SK-N-SH treated with all-trans-retinoic acid at 6 μM for 48 hours (cell line): ENCODE data around the gene RELA.

ENCODE experiments used
- BACH2 ChIP-seq: fragments of 250-450 bp; sonication (Bioruptor Pico); IDR thresholded peaks from 2 replicates; pipeline ENCODE4 v1.9.0; 2021; ENCODE audit warnings: mild to moderate bottlenecking, borderline replicate concordance
- ISL1 ChIP-seq: fragments of 250-450 bp; sonication (Bioruptor Pico); IDR thresholded peaks from 2 replicates; pipeline ENCODE4 v2.1.2; 2022; ENCODE audit warnings: mild to moderate bottlenecking, moderate library complexity
- ZC3H10 ChIP-seq: fragments of 250-450 bp; sonication (Bioruptor Pico); IDR thresholded peaks from 2 replicates; pipeline ENCODE4 v1.5.1; 2021; ENCODE audit warnings: mild to moderate bottlenecking, moderate library complexity
- ZFP30 ChIP-seq: fragments of 450-650 bp; formaldehyde crosslinking; IDR thresholded peaks from 2 replicates; pipeline ENCODE4 v1.5.0; 2022; ENCODE audit warnings: mild to moderate bottlenecking, moderate library complexity
- ZNF565 ChIP-seq: fragments of 450-650 bp; formaldehyde crosslinking; conservative IDR thresholded peaks from 2 replicates; pipeline ENCODE4 v1.5.0; 2020; ENCODE audit warnings: low read depth, mild to moderate bottlenecking, moderate library complexity
- ZNF70 ChIP-seq: fragments of 450-650 bp; formaldehyde crosslinking; IDR thresholded peaks from 2 replicates; pipeline ENCODE4 v1.5.0; 2020; ENCODE audit warnings: mild to moderate bottlenecking, moderate library complexity
- ZNF8 ChIP-seq: fragments of 450-650 bp; formaldehyde crosslinking; IDR thresholded peaks from 2 replicates; pipeline ENCODE4 v1.5.0; 2020; ENCODE audit warnings: mild to moderate bottlenecking, moderate library complexity

- TF ChIP-seq ZNF70 (CRISPR knock-in tag) (no peak), ZC3H10 (CRISPR knock-in tag) (no peak), ISL1 (no peak), ZNF565 (CRISPR knock-in tag) (no peak), BACH2 (CRISPR knock-in tag) (no peak), ZNF8 (no peak), ZFP30 (CRISPR knock-in tag) (no peak)
Measured at GRCh38 chr11:65645710-65646109, 17.0 kb downstream of the RELA start.
